ENCODE results near the gene MED27. TPM values are rescaled to one million over a fixed set of nuclear protein-coding genes. Genes with fewer than 3 reads are reported as not detected.

The MED27 gene
- total and polyA plus RNA-seq, 5 experiments from 2014 or later = 14.3 to 43.4 (median 36.3) TPM

DNA sequence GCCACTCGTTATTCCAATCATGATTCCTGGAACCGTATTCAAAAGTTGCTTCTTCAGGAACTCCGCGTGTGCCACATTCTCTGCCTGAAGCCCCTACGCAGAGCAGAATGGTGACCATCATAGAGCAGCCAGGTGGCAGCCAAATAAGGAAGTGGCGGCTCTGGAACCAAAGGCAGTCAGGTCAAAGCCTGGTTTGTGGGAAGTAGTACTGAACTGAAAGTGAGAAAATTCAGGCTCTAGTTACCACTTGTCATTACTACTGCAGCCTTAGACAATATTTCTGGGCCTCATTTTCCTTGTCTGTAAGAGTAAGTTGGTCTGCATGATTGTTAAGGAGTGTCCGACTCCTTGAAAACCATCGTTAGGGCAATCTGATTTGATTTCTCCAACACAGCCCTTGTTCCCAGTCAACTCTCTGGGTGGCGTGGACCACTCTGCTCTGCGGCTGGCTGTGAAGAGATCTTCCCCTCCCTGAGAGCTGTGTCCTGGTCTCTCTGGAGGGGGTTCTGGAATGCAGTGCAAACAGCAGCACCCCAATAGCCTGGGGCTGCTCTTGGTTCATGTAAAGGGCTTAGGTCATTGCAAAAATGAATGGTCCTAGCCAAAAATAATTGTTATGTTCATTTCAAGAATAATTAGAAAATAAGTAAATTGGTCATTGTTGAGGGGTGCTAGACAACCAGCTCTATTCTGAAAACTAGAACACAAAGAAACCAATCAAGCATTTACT lies 102.4 kb downstream of the MED27 start:
- Mint-ChIP-seq H3K9me3 (peaks cover 0 to 3% (median 0%) of the 10 kb centered on the region in 9 donors), H3K27ac (no peak overlapping the region), H3K4me1 (peaks cover 0 to 30% (median 5%) of the 10 kb centered on the region in 4 donors), H3K36me3 (peaks cover 4 to 22% (median 21%) of the 10 kb centered on the region in 3 donors), H3K4me3 (no peak overlapping the region), H3K27me3 (no peaks in the 10 kb centered on the region)
- DNase-seq (no peak), ATAC-seq (no peak)
- POLR2A ChIA-PET = no interaction called here

DNA sequence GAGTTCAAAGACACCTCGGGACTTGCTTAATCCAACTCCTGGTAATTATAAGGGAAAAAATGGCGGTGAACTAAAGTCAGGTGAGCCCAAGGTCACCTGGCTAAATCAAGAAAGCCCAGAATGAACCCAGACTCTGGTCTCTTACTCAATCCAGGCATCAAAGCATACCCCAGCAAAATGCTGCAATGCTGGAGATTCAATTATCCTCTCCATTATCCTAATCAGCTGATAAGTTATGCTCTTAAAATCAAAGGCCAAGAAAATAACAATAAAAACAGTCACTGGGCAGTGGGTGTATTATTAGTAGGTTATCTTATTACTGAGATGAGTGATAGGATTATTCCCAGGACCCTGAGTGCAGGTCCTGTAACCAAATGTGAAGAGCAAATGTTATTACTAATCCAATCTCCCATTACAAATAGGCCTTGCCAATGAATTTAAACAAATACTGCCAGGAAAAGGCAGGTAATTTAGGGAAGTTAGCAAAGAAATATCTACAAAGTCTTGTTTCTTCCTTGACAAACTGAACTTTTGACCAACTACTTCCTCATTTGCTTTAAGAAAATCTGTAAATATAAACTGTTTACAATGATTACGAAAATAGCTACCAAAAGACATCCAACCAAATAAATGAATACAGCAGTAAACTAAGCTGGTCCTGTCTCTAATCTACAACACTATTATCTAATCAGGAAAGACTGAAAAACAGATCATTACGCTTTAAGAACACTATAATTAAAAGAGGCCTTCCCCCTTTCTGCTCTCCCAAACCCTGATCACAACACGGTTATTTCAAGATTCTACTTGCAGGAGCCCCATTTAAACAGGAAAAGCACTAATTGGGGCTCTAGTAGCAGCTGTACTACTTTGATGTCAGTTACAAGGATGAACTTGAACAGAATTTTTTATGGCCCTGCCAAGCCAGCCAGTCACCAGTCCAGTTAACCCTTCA lies 103.2 kb downstream of the MED27 start:
- peaks cover 4 to 26% (median 21%) of the 10 kb centered on the region in 3 donors for H3K36me3 Mint-ChIP-seq
- peak overlapping the region in 1 of 10 donors; percentile 5 for H3K27ac Mint-ChIP-seq
- peaks cover 0 to 30% (median 4%) of the 10 kb centered on the region in 4 donors for H3K4me1 Mint-ChIP-seq
- ATAC-seq (no peak), DNase-seq (no peak)
- peaks cover 0 to 3% (median 0%) of the 10 kb centered on the region in 9 donors for H3K9me3 Mint-ChIP-seq
- POLR2A ChIA-PET = no interaction called here
- no peak overlapping the region for H3K4me3 Mint-ChIP-seq
- H3K27me3 Mint-ChIP-seq = no peaks in the 10 kb centered on the region

DNA sequence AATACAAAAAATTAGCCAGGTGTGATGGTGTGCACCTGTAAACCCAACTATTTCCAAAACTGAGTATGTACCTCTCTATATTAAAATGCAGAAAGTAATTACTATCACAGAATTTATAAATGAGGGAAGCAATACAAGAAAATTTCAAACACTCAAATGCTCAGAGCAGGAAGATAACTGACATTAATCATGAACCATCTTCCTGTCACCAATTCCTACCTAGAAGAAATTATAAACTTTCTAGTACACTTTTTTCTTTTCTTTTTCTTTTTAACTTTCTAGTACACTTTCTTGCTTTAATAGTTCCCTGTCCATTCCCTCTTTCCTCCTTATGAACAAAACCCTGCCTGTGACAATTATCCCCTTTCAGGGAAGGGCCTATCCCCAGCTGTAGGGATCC lies 106.8 kb downstream of the MED27 start:
- DNase-seq = no peak
- Mint-ChIP-seq H3K9me3 (peaks cover 0 to 3% (median 0%) of the 10 kb centered on the region in 9 donors), H3K36me3 (peaks cover 4 to 26% (median 21%) of the 10 kb centered on the region in 3 donors), H3K27me3 (no peaks in the 10 kb centered on the region), H3K4me3 (no peak overlapping the region), H3K27ac (peak overlapping the region in 1 of 10 donors; percentile 40), H3K4me1 (peaks cover 0 to 21% (median 3%) of the 10 kb centered on the region in 4 donors)
- ATAC-seq = no peak
- POLR2A ChIA-PET = no interaction called here

DNA sequence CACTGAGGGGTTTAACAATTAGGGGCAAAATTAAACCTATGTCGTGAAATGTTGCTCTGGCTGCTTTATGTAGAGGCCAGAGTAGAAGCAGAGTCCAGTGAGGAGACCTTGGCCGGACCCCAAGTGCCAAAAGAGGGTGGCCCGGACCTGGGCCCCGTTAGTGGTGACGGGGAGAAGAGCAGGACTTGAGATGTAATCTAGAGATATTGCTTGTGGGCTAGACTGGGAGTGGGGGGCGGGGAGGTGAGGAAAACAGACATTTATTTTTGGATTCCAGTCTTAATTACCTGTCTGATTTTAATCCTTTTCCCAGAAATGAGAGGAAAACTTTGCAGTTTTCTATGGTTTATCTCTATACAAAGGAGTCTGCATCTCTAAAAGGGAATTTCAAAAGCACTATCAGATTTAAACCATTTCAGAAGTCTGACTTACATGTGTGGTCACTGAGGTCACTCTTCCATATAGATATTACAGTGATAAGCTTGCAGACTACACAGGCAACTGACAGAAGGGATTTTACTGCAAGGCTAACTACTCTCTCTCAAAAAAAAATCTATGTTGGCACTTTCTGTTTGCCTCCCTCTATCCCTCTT lies 108.1 kb downstream of the MED27 start:
- no peak overlapping the region for H3K4me3 Mint-ChIP-seq
- DNase-seq = no peak
- no peak overlapping the region for H3K27ac Mint-ChIP-seq
- ATAC-seq = no peak
- H3K4me1 Mint-ChIP-seq = peaks cover 4 to 8% (median 5%) of the 10 kb centered on the region in 4 donors
- H3K36me3 Mint-ChIP-seq = peaks cover 4 to 22% (median 21%) of the 10 kb centered on the region in 3 donors
- no peaks in the 10 kb centered on the region for H3K27me3 Mint-ChIP-seq
- POLR2A ChIA-PET = no interaction called here
- peaks cover 0 to 3% (median 0%) of the 10 kb centered on the region in 9 donors for H3K9me3 Mint-ChIP-seq

DNA sequence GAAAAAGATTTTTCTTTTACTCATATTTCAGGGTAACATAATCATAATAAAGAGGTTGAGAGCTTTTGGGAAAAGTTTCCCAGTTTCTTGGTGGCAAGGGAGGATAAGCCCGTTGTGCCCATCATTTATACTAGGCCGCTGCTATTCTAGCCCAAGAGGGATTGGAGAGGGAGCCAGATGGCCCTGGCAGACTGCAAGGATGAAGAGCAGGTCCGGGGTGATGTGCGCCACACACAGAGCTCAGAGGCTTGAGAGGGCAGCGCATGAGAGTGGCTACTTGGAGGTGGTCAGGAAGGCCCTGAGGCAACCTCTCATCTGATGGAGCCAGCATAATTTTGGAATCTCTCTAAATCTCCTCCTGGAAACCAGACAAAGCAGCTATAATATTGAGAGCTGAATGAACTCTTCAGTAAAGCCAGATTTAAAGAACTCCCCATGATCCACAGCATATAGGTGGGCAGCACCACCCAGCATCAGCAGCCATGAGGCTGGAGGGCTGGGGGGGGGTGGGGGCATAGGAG lies 110.1 kb downstream of the MED27 start:
- H3K9me3 Mint-ChIP-seq = peaks cover 0 to 3% (median under 1%) of the 10 kb centered on the region in 9 donors
- H3K4me1 Mint-ChIP-seq = peaks cover 0 to 7% (median 5%) of the 10 kb centered on the region in 4 donors
- no peaks in the 10 kb centered on the region for H3K27me3 Mint-ChIP-seq
- H3K27ac Mint-ChIP-seq = peak overlapping the region in 1 of 10 donors; percentile 61
- ATAC-seq (no peak), DNase-seq (no peak)
- peaks cover 4 to 24% (median 12%) of the 10 kb centered on the region in 3 donors for H3K36me3 Mint-ChIP-seq
- H3K4me3 Mint-ChIP-seq = no peak overlapping the region
- POLR2A ChIA-PET = no interaction called here

DNA sequence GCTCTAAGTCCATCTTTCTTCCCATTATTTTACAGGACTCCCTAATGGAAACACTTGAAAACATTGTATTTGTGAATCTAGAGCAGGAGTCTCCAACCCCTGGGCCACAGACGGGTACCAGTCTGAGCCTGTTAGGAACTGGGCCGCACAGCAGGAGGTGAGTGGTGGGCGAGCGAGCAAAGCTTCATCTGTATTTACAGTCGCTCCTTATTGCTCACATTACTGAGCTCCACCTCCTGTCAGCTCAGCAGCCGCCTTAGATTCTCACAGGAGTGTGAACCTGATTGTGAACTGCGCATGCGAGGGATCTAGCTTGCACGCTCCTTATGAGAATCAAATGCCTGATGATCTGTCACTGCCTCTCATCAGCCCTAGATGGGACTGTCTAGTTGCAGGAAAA lies 111.0 kb downstream of the MED27 start:
- H3K36me3 Mint-ChIP-seq = peaks cover 4 to 25% (median 10%) of the 10 kb centered on the region in 3 donors
- POLR2A ChIA-PET = no interaction called here
- H3K9me3 Mint-ChIP-seq = peaks cover 0 to 9% (median 2%) of the 10 kb centered on the region in 9 donors
- no peak for ATAC-seq
- no peaks in the 10 kb centered on the region for H3K27me3 Mint-ChIP-seq
- H3K27ac Mint-ChIP-seq = no peak overlapping the region
- DNase-seq = no peak
- H3K4me3 Mint-ChIP-seq = no peak overlapping the region
- H3K4me1 Mint-ChIP-seq = peaks cover 1 to 10% (median 5%) of the 10 kb centered on the region in 4 donors

DNA sequence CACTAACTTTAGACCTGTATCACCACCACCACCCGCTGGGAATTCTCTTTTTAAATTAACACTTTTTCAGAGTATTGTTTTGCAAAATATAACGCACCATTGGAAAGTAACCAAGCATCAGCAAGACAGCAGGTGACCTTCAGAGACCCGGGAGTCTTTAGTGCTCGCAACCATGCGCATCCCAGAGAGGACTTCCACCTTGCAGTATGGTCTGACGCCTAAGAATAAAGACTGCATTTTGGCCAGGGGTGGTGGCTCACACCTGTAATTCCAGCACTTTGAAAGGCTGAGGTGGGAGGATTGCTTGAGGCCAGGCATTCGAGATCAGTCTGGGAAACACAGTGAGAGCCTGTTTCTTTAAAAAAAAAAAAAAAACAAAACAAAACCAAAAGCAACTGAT lies 113.8 kb downstream of the MED27 start:
- DNase-seq (no peak), ATAC-seq (no peak)
- no peak overlapping the region for H3K4me3 Mint-ChIP-seq
- peaks cover under 1 to 13% (median 5%) of the 10 kb centered on the region in 3 donors for H3K36me3 Mint-ChIP-seq
- H3K27me3 Mint-ChIP-seq = no peaks in the 10 kb centered on the region
- no peak overlapping the region for H3K27ac Mint-ChIP-seq
- H3K4me1 Mint-ChIP-seq = peaks cover 1 to 11% (median 4%) of the 10 kb centered on the region in 4 donors
- POLR2A ChIA-PET = no interaction called here
- peaks cover 0 to 10% (median 0%) of the 10 kb centered on the region in 9 donors for H3K9me3 Mint-ChIP-seq

DNA sequence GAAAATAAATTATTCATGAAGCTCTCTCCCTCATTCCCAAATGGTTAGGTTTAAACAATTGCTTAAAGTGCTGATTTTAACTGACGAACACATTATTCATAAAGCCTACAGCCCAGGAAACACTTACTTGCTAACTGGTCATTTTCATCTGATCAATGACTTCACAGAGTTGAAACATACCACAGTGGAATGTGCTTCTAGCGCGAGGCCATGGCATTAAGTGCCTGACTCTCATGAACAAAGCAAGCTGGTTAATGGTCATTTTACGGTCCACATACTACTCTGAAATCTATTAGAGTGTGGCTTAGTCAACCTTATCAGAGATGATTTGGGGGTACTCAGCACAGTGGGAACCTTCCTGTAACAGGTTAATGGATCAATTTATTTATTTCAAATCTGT lies 114.6 kb downstream of the MED27 start:
- ATAC-seq = no peak
- Mint-ChIP-seq H3K4me1 (peaks cover 1 to 12% (median 4%) of the 10 kb centered on the region in 4 donors), H3K36me3 (peaks cover 4 to 21% (median 8%) of the 10 kb centered on the region in 3 donors), H3K27ac (peak overlapping the region in 1 of 10 donors; percentile 9), H3K27me3 (no peaks in the 10 kb centered on the region), H3K9me3 (peaks cover 0 to 10% (median 0%) of the 10 kb centered on the region in 9 donors), H3K4me3 (no peak overlapping the region)
- POLR2A ChIA-PET = no interaction called here
- DNase-seq = no peak

DNA sequence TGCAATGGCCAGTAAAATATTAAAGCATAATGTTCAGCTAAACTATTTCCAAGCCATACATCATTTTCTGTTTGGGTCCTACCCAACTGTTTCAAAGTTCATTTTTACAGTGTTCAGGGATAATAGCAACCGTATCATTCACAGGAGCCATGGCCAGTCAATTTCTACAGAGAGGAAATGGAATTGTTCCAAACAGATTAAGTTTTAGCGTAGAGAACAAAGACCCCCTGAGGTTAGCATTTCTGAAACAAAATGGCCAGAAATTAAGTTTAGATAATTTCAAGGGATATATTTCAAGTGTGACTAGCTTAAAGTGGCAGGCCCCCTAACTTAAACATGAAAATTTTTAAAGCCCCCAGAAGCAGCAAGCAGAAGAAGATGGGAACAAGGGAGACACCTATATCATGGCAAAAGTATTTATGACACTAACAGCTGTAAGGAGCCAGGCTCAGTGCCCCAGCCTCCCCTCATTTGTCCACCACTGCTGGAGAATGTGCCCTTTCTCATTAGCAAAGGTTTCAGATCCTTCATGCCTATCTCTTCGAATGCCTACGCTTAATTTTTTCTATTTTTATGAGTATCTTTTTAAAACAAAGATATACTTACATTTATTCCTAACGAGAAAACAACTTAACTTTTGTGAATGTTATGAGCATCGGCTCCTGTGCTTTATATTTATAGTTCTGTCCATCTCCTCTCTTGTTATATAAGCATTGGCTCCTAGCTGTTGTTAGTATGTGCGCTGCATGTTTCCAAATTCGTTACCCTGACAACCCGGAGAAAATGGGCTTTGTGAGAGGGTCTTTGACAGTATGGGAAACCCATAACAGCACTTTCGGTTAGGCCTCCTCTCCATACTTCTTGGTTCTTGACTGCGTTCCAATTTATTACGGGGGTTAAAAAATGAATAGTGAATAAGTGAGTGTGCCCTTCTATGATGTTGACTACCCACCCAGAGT lies 116.3 kb downstream of the MED27 start:
- Mint-ChIP-seq H3K27me3 (no peaks in the 10 kb centered on the region), H3K4me1 (peaks cover 1 to 12% (median 4%) of the 10 kb centered on the region in 4 donors), H3K4me3 (no peak overlapping the region), H3K36me3 (peaks cover 4 to 31% (median 9%) of the 10 kb centered on the region in 3 donors), H3K9me3 (peaks cover 0 to 10% (median 0%) of the 10 kb centered on the region in 9 donors), H3K27ac (no peak overlapping the region)
- POLR2A ChIA-PET = no interaction called here
- ATAC-seq = no peak
- DNase-seq = no peak

DNA sequence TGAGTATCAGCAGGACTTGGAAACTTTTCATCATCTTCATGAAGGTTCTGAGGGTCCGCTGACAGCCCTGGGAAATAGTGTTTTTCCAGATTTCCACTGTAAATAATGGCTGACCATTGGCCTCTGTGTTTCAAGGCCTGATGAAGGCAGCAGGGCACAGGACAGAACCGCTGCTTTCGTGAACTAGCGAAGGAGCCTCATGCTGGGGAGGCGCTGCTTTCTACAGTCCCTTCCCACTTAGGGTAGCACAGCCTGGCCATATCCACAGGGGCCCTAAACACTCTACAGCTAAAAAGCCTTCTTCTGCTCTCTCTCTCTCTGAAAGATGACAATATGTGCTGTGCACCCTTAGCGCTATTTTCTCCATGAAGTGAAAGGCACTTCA lies 118.2 kb downstream of the MED27 start:
- no peak for ATAC-seq
- H3K4me1 Mint-ChIP-seq = peaks cover 0 to 11% (median under 1%) of the 10 kb centered on the region in 4 donors
- no peak for DNase-seq
- no peak overlapping the region for H3K4me3 Mint-ChIP-seq
- no peaks in the 10 kb centered on the region for H3K27me3 Mint-ChIP-seq
- peaks cover 4 to 39% (median 15%) of the 10 kb centered on the region in 3 donors for H3K36me3 Mint-ChIP-seq
- POLR2A ChIA-PET = no interaction called here
- H3K27ac Mint-ChIP-seq = no peak overlapping the region
- peaks cover 0 to 10% (median 0%) of the 10 kb centered on the region in 9 donors for H3K9me3 Mint-ChIP-seq

DNA sequence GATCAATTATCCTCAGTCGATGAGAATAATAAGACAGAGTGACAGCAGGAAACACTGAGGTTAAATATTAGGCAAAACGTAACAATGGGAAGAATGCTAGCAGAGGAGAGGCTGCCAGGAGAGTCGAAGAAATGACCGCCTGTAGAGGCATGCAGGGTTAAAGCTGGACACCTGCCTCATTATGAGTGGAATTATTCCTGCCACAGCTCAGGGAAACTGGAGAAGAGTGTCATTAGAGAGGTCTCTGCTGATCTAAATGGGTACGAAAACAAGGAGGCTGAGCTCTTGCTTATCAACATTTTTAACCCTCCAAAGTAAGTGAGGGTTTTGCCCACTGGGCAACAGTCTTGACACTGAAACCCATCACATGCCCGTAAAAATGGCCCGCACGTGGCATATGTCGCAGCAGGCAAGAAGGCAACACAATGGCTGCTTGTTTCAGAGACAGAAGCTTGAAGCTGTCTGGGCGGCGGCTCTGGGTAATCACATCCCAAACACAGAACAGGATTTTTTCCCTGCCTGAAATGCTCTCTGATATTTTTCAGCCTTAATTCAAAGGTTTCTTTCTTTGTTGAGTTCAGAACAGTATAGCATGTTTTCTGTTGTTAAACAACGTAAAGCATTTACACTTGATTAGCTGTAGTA lies 118.7 kb downstream of the MED27 start:
- DNase-seq (no peak), ATAC-seq (no peak)
- Mint-ChIP-seq H3K36me3 (peaks cover 4 to 42% (median 16%) of the 10 kb centered on the region in 3 donors), H3K27ac (no peak overlapping the region), H3K9me3 (peaks cover 0 to 10% (median 0%) of the 10 kb centered on the region in 9 donors), H3K4me1 (peaks cover 0 to 11% (median under 1%) of the 10 kb centered on the region in 4 donors), H3K4me3 (no peak overlapping the region), H3K27me3 (no peaks in the 10 kb centered on the region)
- POLR2A ChIA-PET = no interaction called here

All from naive thymus-derived CD8-positive, alpha-beta T cell (primary cell).